Thoracic aorta (tissue), 2 donors: ENCODE measurements around the gene MREG. TPM values are rescaled to one million over a fixed set of nuclear protein-coding genes. Genes with fewer than 3 reads are reported as not detected.

Experiments used
- ATAC-seq: fragments of 150-250 bp; one replicate; pipeline ENCODE4 v1.8.0; 2017; ENCODE audit warnings: low read depth; ENCODE audit not compliant: insufficient number of reproducible peaks, low FRiP score
- DNase-seq: peaks from one replicate; pipeline ENCODE4 v3.0.0-alpha.2; 2020; ENCODE audit warnings: low spot score
- H3K27ac ChIP-seq, 2 donors: fragments of 200-600 bp; sonication (generic); 1 replicate in 1 of 2; 2 replicates in 1 of 2; pipeline ENCODE4 v1.5.1; 2016; ENCODE audit warnings: mild to moderate bottlenecking in 2 of 2, moderate library complexity in 2 of 2
- H3K27me3 ChIP-seq: fragments of 200-600 bp; sonication (generic); replicated peaks from 2 replicates; pipeline ENCODE4 v1.6.0; 2016; ENCODE audit warnings: mild to moderate bottlenecking; ENCODE audit not compliant: insufficient read depth
- H3K36me3 ChIP-seq: fragments of 200-600 bp; sonication (generic); one replicate; pipeline ENCODE4 v1.5.1; 2016
- H3K4me1 ChIP-seq, 2 donors: fragments of 200-600 bp; sonication (generic); 1 replicate in 1 of 2; 2 replicates in 1 of 2; pipeline versions ENCODE4 v1.5.1 to v1.6.0; 2016; ENCODE audit warnings: low read depth in 2 of 2, mild to moderate bottlenecking in 1 of 2; ENCODE audit not compliant: control insufficient read depth in 1 of 2
- H3K4me3 ChIP-seq: fragments of 200-600 bp; sonication (generic); 2 replicates; pipeline ENCODE4 v1.5.1; 2016; ENCODE audit warnings: mild to moderate bottlenecking
- H3K9me3 ChIP-seq: fragments of 200-600 bp; sonication (generic); 2 replicates; pipeline ENCODE4 v1.5.1; 2016
- CTCF ChIP-seq: fragments of 200-600 bp; sonication (generic); IDR thresholded peaks from one replicate; pipeline ENCODE4 v1.5.1; 2019; ENCODE audit warnings: antibody characterized with exemption
- total RNA-seq, 2 donors: library from RNA; depleted of rRNA; stranded (reverse); fragments of >200 nt; gene quantifications; one replicate each; pipeline versions ENCODE4 v1.1.0 to v1.2.3, GENCODE V29; 2016

MREG gene
- total RNA-seq, 2 donors from 2014 or later: 1.6 to 10.7 TPM

- Histone ChIP-seq H3K4me1 (no peaks in the 10 kb centered on the region), H3K27ac (no peak overlapping the region), H3K9me3 (no peaks in the 10 kb centered on the region), H3K27me3 (no peaks in the 10 kb centered on the region), H3K4me3 (no peak overlapping the region), H3K36me3 (no peaks in the 10 kb centered on the region)
- no peak for TF ChIP-seq CTCF
- ATAC-seq: no peak
- DNase-seq: no peak
These were observed 8.6 kb upstream of the MREG start for GRCh38 chr2:216021768-216022565.

GRCh38 chr2:216018709-216019108 is 5.4 kb upstream of the MREG start:
- H3K4me3 ChIP-seq: no peak overlapping the region

GRCh38 chr2:216017365-216017764 is 4.0 kb upstream of the MREG start:
- ATAC-seq (no peak), DNase-seq (no peak)
- H3K4me1 ChIP-seq: peaks cover 8 to 14% of the 10 kb centered on the region in 2 donors
- H3K4me3 ChIP-seq: no peak overlapping the region
- H3K36me3 ChIP-seq: no peaks in the 10 kb centered on the region
- no peaks in the 10 kb centered on the region for H3K9me3 ChIP-seq
- H3K27ac ChIP-seq: no peak overlapping the region
- TF ChIP-seq CTCF: no peak
- no peaks in the 10 kb centered on the region for H3K27me3 ChIP-seq

More at GRCh38 chr2:216018709-216019108, 5.4 kb upstream of the MREG start:
- ATAC-seq (no peak), DNase-seq (no peak)
- peaks cover 4 to 5% of the 10 kb centered on the region in 2 donors for H3K4me1 ChIP-seq
- no peak overlapping the region for H3K27ac ChIP-seq
- no peaks in the 10 kb centered on the region for H3K9me3 ChIP-seq
- TF ChIP-seq CTCF: no peak
- no peaks in the 10 kb centered on the region for H3K36me3 ChIP-seq
- H3K27me3 ChIP-seq: no peaks in the 10 kb centered on the region

GRCh38 chr2:216016581-216016980 is 3.2 kb upstream of the MREG start:
- no peak overlapping the region for H3K4me3 ChIP-seq
- no peaks in the 10 kb centered on the region for H3K27me3 ChIP-seq
- peaks cover 8 to 15% of the 10 kb centered on the region in 2 donors for H3K4me1 ChIP-seq
- H3K27ac ChIP-seq: no peak overlapping the region
- no peaks in the 10 kb centered on the region for H3K9me3 ChIP-seq
- DNase-seq: no peak
- ATAC-seq: no peak
- H3K36me3 ChIP-seq: no peaks in the 10 kb centered on the region
- TF ChIP-seq CTCF: no peak

GRCh38 chr2:216015722-216016464 is 2.5 kb upstream of the MREG start:
- Histone ChIP-seq H3K36me3 (no peaks in the 10 kb centered on the region), H3K4me3 (no peak overlapping the region), H3K9me3 (no peaks in the 10 kb centered on the region), H3K27ac (no peak overlapping the region), H3K27me3 (no peaks in the 10 kb centered on the region), H3K4me1 (peaks cover 8 to 15% of the 10 kb centered on the region in 2 donors)
- DNase-seq (no peak), ATAC-seq (no peak)
- TF ChIP-seq CTCF: no peak
